Ishikawa (cell line): ENCODE measurements around the gene TECTA.

Experiments used
- CREB1 ChIP-seq: IDR thresholded peaks from 2 replicates; pipeline ENCODE4 v1.6.1; 2012; ENCODE audit warnings: low read depth
- EP300 ChIP-seq: IDR thresholded peaks from 2 replicates; pipeline ENCODE4 v1.6.1; 2012; ENCODE audit warnings: borderline replicate concordance
- FOXM1 ChIP-seq: IDR thresholded peaks from 2 replicates; pipeline ENCODE4 v1.6.1; 2012; ENCODE audit warnings: low read depth, borderline replicate concordance
- RAD21 ChIP-seq: IDR thresholded peaks from 2 replicates; pipeline ENCODE4 v1.6.1; 2012; ENCODE audit warnings: low read depth
- TCF12 ChIP-seq: IDR thresholded peaks from 2 replicates; pipeline ENCODE4 v1.6.1; 2012; ENCODE audit warnings: low read depth
- YY1 ChIP-seq: IDR thresholded peaks from 2 replicates; pipeline ENCODE4 v1.6.1; 2012; ENCODE audit warnings: low read depth
- TF ChIP-seq, protein P1 (sequence below): IDR thresholded peaks from 2 replicates; pipeline ENCODE4 v1.6.1; 2012
- TF ChIP-seq, protein P2 (sequence below): IDR thresholded peaks from 2 replicates; pipeline ENCODE4 v1.6.1; 2012; ENCODE audit warnings: low read depth, mild to moderate bottlenecking

DNA sequence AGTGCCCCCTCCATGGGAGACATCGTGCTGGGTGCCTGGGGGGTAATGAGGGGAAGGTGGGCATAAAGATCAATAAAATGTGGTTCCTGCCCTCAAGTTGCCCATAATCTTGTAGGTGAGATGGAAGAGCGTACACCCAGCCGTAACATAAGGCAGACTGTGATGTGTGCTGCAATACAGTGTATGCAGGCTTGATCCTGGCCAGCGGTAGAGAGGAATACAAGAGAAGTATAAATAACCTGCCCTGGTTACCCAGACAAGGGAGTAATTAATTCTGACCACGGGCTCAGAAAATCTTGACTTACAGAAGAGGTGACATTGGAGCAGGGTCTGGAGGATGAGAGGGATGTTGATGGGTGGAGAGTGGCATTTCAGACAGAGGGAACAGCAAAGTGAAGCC, 43.7 kb downstream of the TECTA start:
- TF ChIP-seq EP300 (no peak), YY1 (no peak), RAD21 (no peak), TCF12 (no peak), CREB1 (no peak), FOXM1 (no peak)
- TF ChIP-seq, protein P1, sequence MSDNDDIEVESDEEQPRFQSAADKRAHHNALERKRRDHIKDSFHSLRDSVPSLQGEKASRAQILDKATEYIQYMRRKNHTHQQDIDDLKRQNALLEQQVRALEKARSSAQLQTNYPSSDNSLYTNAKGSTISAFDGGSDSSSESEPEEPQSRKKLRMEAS, result no peak
- TF ChIP-seq, protein P2, sequence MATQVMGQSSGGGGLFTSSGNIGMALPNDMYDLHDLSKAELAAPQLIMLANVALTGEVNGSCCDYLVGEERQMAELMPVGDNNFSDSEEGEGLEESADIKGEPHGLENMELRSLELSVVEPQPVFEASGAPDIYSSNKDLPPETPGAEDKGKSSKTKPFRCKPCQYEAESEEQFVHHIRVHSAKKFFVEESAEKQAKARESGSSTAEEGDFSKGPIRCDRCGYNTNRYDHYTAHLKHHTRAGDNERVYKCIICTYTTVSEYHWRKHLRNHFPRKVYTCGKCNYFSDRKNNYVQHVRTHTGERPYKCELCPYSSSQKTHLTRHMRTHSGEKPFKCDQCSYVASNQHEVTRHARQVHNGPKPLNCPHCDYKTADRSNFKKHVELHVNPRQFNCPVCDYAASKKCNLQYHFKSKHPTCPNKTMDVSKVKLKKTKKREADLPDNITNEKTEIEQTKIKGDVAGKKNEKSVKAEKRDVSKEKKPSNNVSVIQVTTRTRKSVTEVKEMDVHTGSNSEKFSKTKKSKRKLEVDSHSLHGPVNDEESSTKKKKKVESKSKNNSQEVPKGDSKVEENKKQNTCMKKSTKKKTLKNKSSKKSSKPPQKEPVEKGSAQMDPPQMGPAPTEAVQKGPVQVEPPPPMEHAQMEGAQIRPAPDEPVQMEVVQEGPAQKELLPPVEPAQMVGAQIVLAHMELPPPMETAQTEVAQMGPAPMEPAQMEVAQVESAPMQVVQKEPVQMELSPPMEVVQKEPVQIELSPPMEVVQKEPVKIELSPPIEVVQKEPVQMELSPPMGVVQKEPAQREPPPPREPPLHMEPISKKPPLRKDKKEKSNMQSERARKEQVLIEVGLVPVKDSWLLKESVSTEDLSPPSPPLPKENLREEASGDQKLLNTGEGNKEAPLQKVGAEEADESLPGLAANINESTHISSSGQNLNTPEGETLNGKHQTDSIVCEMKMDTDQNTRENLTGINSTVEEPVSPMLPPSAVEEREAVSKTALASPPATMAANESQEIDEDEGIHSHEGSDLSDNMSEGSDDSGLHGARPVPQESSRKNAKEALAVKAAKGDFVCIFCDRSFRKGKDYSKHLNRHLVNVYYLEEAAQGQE, result no peak
